CD4-positive, alpha-beta T cell treated with Interleukin-10 for 1 hour (primary cell): ENCODE measurements around the gene TRAM2.

ENCODE experiments used
- DNase-seq: peaks from one replicate; pipeline ENCODE4 v3.0.0-alpha.2; 2020

Gene TRAM2

GRCh38 chr6:52566201-52566600 lies 10.7 kb downstream of the TRAM2 start:
- DNase-seq, result no peak

GRCh38 chr6:52564856-52565255 lies 12.0 kb downstream of the TRAM2 start:
- DNase-seq, result no peak

- DNase-seq, result no peak
These were observed 13.9 kb downstream of the TRAM2 start for GRCh38 chr6:52562911-52563310.

- no peak for DNase-seq
These were observed 16.4 kb downstream of the TRAM2 start for GRCh38 chr6:52560462-52560861.

- no peak for DNase-seq
These were observed 18.4 kb downstream of the TRAM2 start for GRCh38 chr6:52558266-52559000.

GRCh38 chr6:52557389-52558265 lies 19.2 kb downstream of the TRAM2 start:
- no peak for DNase-seq

- DNase-seq, result no peak
These were observed 21.2 kb downstream of the TRAM2 start for GRCh38 chr6:52555518-52556233.

GRCh38 chr6:52554684-52555280 lies 22.1 kb downstream of the TRAM2 start:
- DNase-seq, result no peak

GRCh38 chr6:52553719-52554118 lies 23.1 kb downstream of the TRAM2 start:
- no peak for DNase-seq

- no peak for DNase-seq
These were observed 23.7 kb downstream of the TRAM2 start for GRCh38 chr6:52553158-52553557.

GRCh38 chr6:52552278-52552643 lies 24.6 kb downstream of the TRAM2 start:
- DNase-seq, result no peak

GRCh38 chr6:52551483-52552277 lies 25.2 kb downstream of the TRAM2 start:
- DNase-seq, result no peak

- no peak for DNase-seq
These were observed 26.0 kb downstream of the TRAM2 start for GRCh38 chr6:52550870-52551269.

GRCh38 chr6:52550014-52550575 lies 26.8 kb downstream of the TRAM2 start:
- DNase-seq, result no peak

GRCh38 chr6:52549428-52549827 lies 27.4 kb downstream of the TRAM2 start:
- DNase-seq, result no peak

- no peak for DNase-seq
These were observed 27.9 kb downstream of the TRAM2 start for GRCh38 chr6:52548999-52549398.

GRCh38 chr6:52548353-52548713 lies 28.5 kb downstream of the TRAM2 start:
- DNase-seq, result no peak

- DNase-seq, result no peak
These were observed 29.1 kb downstream of the TRAM2 start for GRCh38 chr6:52547647-52548352.

GRCh38 chr6:52546678-52547077 lies 30.2 kb downstream of the TRAM2 start:
- DNase-seq, result no peak

GRCh38 chr6:52546192-52546591 lies 30.7 kb downstream of the TRAM2 start:
- DNase-seq, result no peak

GRCh38 chr6:52545406-52546119 lies 31.3 kb downstream of the TRAM2 start:
- DNase-seq, result no peak
